Ammon's horn (tissue), 1 donor: ENCODE results near the gene TNIP1.

ENCODE experiments used
- DNase-seq: peaks from one replicate; pipeline ENCODE4 v3.0.0-alpha.2; 2016; ENCODE audit warnings: low spot score

TNIP1 gene

DNA sequence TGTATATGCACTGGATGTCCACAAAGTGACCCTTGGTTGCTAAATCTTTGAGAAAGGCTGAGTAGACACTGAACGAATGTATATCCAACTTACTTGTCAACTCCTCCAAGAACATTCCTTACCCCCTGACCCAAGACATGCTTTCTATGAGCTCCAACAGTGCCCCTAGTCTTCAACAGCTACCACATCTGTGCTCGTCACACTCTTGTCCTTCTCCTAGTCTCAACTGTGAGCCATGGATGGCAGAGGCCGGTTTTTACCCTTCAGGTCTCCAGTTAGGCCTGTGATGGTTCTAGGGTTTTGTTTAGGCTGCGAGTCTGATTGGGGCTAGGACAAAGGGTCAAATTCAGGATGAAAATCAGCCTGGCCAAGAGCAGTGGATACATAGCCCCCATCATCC, 79.4 kb downstream of the TNIP1 start:
- no peak for DNase-seq

DNA sequence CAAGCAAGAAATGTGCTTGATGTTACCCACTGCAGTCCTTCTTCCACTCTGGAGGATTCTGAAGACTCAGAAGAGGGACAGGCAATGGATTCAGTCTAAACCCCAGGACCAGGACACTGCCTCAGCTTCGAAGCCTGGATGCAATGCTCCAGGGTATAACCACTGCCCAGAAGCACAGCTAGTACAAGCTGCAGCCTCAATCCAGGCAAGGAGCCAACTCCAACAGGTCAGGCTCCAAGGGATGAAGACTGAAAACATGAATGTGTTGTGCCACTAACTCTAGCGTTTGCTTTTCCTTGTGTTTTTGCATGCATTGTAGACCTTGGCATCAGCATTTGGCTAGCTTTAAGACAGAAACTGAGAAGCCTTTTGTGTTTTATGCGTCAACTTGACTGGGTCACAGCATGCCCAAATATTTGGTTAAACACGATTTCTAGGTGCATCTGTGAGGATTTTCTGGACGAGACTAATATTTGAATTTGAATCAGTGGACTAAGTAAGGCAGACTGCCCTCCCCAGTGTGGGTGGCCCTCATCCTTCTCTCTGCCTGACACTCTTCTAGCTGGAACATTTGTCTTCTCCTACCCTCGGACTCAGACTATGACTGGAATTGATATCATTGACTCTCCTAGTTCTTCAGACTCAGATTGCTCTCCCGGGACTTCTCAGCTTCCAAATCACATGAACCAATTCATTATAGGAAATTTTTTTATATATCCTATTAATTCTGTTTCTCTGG, 81.0 kb downstream of the TNIP1 start:
- peak; percentile 38 for DNase-seq

DNA sequence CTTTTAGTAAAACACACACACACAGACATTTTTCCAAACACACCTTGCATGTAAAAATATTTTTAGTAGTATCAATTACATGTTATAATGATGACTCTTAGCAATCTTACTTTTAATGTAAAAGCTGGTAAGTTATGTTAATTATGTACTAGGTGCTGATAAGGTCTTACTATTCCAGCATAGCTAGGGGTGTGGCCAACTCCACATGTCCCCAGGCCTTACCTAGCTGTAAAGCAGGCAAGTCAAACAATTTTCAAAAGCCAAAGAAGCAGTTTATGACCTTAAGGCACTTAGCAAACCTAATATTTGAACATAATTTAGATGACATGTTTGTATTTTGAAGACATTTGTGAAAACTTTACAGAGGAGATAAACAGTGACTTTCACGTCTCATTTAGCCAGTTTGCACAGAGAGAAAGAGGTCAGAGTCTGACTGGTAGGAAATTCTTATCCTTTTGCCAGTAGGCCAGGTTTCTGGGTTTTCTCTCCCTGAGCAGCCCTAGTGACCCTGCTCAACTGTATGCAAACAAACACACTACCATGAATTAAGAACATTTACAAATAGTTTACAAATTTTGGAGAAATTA, 86.9 kb downstream of the TNIP1 start:
- DNase-seq: no peak

DNA sequence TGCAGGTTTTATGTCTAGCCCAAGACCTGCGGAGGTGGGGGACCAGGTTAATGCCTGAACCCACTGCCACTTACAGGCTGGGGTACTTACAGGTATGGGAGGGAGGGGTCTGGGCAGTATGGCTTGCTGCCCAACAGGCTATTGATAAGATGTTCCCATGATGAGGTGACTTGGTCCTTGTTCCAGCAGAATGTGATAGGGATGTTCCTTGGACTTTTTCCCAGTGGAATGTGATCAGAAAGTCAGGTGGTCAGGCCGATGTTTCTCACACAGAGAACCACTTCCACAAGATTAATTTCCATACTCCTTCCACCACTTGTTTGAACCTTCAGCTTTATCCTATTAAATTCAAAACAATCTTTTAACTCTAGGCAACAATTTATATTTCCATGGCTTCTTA, 87.4 kb downstream of the TNIP1 start:
- no peak for DNase-seq

DNA sequence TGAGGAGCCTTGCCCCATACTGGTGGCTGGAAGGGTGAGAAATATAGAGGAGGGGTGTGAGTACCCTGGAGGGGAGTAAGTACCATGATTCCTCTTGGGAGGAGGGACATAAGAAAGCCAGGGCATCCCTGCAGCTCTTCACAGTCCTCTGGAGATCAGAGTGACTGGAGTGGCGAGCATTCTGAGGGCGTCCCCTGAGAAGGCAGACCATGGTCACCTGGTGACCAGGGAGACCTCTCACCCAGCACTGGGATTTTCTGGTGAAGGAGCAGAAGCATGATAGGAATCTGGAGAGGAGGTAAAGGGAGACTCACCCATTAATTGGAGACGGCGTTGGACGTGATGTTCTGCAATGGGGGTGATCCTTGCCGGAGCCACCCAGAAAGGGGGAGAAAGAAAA, 88.1 kb downstream of the TNIP1 start:
- no peak for DNase-seq

DNA sequence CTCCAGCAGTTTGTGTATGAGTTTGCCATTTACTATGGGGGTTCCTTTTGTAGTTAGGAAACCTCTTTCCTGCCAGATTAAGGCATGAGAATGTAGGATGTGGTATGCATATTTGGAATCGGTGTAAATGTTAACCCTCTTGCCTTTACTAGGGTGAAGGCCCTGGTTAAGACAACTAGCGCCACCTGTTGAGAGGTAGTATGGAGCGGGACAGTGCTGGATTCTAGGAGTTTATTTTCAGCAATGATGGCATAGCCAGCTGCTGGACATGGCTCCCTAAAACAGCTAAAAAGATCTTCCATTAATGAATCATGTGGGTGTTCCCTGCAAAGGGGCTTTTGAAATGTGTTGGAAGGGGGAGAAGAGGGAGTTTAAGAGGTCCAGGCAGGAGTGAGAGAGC, 91.1 kb downstream of the TNIP1 start:
- DNase-seq: no peak

DNA sequence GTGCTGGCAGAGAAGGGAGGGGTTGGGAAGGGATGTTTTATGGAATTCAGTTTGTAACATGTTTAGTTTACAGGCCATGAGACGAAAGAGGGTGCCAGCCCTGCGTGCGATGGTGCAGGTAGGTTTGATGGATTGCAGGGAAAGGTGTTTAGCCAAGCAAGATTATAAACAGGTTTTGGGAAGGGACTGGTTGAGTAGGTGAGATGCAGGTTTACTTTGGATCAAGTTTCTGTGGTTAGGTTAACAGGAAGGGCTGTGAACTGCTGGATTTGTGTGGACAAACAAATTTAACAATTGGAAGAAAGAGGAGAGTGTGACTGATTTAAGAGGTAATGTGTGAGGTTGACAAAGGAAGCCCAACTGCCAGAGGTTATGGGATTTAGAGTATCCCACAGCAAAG, 93.1 kb downstream of the TNIP1 start:
- no peak for DNase-seq
